ENCODE results near the gene PEAK3.

PEAK3 gene

GRCh38 chr19:2235381-2236063 lies 46.5 kb downstream of the PEAK3 start:
- no peak for DNase-seq

- no peak for DNase-seq
Measured at GRCh38 chr19:2234996-2235380, 47.0 kb downstream of the PEAK3 start.

GRCh38 chr19:2233601-2234280 lies 48.2 kb downstream of the PEAK3 start:
- DNase-seq, result no peak

- no peak for DNase-seq
Measured at GRCh38 chr19:2232286-2233151, 49.5 kb downstream of the PEAK3 start.

- no peak for DNase-seq
Measured at GRCh38 chr19:2231621-2232221, 50.3 kb downstream of the PEAK3 start.

- DNase-seq, result no peak
Measured at GRCh38 chr19:2230807-2231533, 51.0 kb downstream of the PEAK3 start.

GRCh38 chr19:2230033-2230531 lies 51.9 kb downstream of the PEAK3 start:
- DNase-seq, result no peak

GRCh38 chr19:2229103-2230032 lies 52.6 kb downstream of the PEAK3 start:
- DNase-seq, result no peak

- DNase-seq, result no peak
Measured at GRCh38 chr19:2228157-2229030, 53.6 kb downstream of the PEAK3 start.

- DNase-seq, result no peak
Measured at GRCh38 chr19:2227415-2228156, 54.4 kb downstream of the PEAK3 start.

GRCh38 chr19:2226840-2227360 lies 55.1 kb downstream of the PEAK3 start:
- no peak for DNase-seq

- no peak for DNase-seq
Measured at GRCh38 chr19:2226051-2226839, 55.7 kb downstream of the PEAK3 start.

GRCh38 chr19:2225415-2226050 lies 56.4 kb downstream of the PEAK3 start:
- no peak for DNase-seq

- DNase-seq, result no peak
Measured at GRCh38 chr19:2224754-2225349, 57.1 kb downstream of the PEAK3 start.

All from right forelimb (tissue), 1 donor.